NCI-H345 (cell line): ENCODE data around the gene KSR1.
"Not testable (repeated sequence)": the region's sequence is repeated elsewhere in the genome, so short reads cannot be mapped to it uniquely, and the experiment has no call there.

Source experiments
- DNase-seq: peaks from one replicate; lab custom pipeline; 2025; lab: John Stamatoyannopoulos, UW

Gene KSR1

DNA sequence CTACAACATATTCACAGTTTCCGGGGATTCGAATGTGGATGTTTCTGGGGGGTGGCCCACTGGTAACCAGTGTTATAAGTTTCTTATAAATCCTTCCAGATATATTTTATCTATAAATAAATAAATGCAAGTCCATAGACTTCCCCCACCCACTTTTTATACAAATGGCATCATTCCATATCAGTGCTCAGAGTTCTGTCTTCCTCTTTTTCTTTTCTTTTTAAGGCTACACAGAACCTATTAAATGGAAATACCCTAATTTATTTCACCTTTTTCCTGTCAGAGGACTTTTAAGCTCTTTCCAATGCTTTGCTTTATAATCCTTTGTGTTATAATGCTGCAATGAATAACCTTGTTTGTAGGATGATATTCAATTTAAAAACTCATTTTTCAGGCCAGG is 178.5 kb downstream of the KSR1 start:
- DNase-seq: no peak

DNA sequence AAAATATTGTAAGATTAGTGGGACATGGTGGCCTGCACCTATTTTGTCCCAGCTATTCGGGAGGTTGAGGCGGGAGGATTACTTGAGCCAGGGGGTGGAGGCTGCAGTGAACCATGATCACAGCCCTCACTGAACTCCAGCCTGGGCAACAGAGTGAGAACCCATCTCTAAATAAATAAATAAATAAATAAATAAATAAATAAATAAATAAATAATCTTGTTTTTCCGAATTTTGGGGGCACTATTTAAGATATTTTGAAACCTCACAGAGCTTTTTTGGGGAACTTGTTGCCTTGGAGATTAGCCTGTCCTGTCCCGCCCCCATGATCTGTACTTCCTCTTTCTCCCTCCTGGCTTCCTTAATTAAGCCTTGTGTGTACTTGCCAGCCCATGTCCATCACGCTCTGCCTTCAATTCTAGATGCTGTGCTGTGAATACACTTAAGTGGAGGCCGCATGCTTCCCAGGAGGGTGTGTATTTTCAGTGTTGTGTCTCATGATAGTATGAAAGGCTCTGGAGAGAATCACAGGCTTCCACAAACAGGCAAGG is 179.1 kb downstream of the KSR1 start:
- DNase-seq: no peak

DNA sequence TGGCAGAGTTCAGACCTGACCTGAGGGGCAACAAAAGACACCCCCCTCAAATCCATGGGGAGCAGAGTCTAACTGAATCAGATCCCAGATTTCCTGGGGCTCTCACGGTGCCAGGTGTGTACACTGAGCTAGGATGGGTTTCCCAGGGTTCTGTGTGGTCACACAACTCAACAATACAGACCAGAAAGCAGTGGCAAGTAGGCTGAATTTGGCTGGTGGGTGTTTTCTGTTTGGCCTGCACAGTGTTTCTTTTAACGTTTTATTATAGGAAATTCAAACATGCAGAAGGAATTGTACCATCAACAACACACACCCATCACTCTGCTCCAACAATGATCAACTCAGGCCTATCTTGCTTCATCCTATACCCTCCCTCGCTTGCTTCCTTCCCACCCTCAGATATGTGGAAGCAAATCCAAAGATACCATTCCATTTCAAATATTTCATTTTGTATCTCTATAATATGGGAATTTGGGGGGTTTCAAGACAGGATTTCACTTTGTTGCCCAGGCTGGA is 179.8 kb downstream of the KSR1 start:
- DNase-seq: not testable (repeated sequence)

DNA sequence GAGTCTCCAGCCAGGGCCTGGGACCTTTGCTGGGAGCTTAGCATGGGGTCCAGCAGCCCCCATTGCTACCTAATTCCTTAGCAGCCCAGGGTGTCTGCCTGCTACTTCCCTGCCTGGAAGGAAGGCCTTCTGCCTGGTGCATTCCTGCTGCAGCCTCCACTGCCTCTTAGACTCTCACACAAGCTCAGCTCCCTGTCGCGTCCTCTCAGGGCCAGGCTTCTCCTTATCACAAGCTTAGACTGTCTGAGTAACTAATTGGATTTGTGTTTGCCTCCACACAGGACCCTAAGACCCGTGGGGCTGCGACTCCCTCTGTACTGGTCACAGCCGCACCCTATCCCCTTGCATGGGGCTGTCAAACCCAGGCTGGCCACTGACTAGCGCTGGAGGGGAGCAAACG is 181.6 kb downstream of the KSR1 start:
- not testable (repeated sequence) for DNase-seq

DNA sequence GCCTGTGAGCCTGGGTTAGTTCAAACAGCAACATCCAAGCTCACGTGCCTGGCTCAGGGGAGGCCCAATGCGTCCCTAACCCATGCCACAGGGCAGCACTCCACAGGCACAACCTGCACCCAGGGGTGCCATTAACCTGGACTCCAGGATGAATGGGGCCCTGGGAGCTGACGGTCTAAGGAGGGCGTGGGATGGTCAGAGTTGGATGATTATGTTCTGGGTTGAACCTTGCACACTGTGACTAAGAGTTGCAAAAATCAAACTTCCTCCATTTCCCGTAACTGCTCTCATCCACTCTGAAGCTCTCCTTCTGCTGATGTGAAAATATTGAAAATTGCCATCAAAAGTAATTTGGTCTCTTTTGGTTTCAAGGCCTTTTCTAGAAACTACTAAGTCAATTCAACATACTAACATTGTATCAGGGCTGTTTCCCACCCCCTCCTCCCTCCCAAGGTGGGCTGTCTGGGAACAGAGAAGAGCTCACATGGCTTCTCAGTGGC is 182.2 kb downstream of the KSR1 start:
- not testable (repeated sequence) for DNase-seq

DNA sequence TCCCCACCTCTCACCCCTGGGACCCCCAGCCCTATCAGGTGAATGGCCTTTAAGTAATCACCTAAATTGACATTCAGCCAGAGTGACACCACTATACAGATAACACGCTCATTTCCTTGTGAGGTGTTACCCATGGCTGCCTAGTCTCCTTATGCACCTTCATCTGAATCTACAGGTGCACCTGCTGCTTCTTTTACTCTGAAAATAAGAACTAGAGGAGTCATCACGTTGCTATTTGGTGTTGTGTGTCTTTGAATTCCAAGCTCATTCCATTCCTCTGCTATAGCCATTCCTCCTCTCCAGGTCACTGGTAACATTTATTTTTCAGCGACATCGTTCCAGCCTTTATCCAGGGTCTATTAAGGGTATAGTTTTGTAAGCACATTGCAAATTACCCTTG is 184.5 kb downstream of the KSR1 start:
- DNase-seq: no peak

DNA sequence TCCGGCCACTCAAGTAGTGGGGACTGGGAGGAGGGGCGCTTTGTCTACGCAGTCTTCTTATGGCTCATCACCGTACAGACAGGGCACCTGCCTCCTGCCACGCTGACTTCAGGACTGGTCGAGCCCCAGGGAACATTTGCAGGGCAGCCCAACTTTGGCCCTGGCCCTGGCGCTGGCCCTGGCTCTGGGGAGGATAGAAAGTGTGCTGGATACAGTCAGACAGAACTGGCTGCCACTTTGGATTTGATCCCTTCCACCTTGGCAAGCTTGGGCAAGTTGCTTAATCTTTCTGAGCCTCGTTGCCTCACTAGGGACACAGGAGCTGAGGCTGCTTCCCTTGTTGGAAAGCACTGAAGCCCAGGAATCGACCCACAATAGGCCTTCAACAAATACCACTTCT is 188.3 kb downstream of the KSR1 start:
- DNase-seq: no peak

DNA sequence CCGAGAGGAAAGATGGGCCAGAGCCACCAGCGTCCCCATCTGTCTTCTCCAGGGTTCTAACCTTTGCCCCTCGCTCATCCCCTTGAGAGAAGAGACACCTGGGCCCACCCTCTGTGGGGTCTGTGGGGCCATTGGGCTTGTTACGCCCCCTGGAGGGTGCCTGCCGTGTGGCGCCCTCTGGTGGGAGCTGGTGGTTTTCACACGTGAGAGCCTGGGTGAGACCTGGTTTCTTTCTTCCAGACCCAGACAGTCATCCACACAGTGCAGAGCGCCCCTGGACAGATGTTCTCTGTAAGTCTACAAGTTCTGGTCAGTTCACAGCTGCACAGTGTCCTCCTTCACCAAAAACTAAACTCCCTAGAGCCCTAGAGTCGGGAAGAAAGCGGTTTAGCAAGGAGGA is 189.4 kb downstream of the KSR1 start:
- not testable (repeated sequence) for DNase-seq

DNA sequence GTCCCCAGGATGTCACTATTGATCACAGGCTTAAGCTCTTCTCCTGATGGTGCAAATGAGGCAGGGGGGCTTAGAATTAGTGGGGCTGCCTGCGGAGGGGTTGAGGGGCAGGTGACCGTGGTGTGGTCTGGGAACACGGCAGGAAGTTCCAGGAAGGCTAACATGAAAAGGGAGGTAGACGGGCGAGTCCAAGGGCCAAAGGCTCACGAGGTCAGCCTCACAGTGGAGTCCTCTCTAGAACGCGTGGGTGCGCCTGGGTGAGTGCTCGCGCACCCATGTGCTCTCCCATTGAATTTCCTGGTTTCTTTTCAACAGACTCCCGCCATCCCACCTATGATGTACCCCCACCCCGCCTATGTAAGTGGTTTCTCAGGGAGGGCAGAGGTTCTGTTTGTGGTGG is 190.0 kb downstream of the KSR1 start:
- DNase-seq: no peak

DNA sequence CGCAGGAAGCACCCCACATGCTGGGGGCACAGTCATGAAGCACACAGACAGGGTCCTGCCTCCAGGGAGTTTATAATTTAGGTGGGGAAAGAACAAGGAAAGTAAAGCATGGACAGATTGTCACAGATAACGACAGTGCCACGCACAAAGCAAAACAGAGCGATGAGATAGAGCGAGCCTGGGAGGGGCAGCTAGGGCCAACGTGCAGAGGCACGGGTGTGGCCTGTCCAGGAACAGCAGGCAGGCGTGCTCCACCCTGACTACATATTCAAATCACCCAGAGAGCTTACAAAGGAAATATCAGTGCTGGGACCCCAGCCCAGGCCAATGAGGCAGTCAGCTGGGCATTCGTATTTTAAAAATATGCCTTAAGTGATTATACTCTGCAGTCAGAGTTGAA is 191.5 kb downstream of the KSR1 start:
- no peak for DNase-seq

DNA sequence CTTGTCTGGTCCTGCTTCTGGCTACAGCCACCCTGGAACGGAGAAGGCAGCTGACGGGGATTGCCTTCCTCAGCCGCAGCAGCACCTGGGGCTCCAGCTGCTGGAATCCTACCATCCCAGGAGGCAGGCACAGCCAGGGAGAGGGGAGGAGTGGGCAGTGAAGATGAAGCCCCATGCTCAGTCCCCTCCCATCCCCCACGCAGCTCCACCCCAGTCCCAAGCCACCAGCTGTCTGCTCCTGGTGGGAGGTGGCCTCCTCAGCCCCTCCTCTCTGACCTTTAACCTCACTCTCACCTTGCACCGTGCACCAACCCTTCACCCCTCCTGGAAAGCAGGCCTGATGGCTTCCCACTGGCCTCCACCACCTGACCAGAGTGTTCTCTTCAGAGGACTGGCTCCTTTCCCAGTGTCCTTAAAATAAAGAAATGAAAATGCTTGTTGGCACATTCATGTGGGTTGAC is 192.9 kb downstream of the KSR1 start:
- not testable (repeated sequence) for DNase-seq

DNA sequence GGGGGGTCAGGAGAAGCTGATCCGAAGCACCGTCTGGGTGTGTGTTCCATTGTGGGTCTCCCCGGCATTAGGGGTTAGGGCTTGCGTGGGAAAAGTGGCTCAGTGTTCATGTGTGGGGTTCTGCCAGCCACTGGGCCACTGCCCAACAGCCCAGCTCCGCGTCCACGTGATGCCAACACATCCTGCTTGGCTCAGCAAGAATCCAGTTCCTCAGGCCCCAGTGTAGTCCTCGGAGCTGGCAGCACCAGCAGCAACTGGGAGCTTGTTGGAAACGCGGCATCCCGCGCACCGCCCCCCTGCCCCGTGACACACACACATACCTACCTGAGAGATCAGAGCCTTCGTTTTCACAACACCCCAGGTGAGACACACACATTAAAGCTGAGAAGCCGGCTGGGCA is 193.7 kb downstream of the KSR1 start:
- DNase-seq: no peak

DNA sequence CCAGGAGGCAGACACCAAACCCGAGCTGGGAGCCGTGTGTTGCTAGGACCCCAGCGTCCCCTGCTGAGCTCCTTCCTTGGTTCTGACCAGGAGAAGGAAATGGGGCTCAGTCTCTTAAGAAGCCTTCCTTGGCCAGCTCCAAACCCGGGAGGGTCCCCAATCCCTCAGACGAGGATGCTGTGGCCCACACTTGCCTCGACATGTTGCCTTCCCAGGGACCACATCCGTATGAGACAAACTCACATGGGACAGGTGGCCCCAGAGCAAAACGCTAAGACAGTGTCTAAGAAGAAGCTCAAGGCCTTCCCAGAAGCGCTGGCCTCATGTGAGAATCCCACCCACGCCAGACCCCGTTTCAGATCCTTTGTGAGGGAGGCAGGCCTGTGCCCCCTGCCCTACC is 194.6 kb downstream of the KSR1 start:
- DNase-seq: no peak

DNA sequence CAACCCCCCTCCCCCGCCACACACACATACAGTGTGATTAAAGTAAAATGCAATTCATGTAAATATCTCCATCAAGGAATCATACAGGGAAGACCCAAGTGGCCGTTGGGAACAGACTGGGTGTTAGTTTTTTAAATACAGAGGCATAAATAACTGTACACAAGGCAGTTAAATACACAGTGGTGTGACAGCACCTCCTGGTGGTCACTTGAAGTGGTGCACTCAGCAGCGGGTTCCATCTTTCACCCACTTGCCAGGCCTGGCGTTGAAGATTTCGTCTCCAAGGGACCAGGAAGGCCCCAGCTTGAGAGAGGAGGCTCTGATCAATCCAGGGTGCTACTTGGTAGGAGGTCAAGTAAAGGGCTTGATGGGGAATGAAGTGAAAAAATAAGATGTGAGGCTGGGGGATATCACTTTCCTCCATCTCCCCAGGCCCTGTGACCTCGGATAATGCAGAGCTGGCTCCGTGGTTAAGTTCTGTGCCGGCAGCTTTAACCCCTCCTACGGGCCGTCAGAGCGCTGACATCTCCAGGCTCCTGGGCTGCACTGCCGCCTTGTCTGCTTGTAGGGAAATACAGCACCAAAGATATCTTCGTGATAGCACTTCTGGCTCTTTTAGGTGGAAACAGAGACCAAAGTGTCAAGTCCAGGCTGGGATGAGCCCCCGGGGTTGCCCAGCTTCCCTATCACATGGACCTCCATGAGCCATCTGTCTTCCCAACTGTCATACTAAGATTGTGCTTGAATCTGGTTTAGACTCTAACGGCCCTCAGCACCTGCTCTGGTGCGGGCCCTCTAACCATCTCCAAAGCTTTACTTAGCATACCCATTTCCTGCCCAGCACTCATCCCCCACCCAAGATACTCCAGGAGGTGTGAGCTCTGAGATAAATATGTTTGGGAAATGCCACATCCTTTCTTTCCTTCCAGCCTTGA is 195.4 kb downstream of the KSR1 start:
- DNase-seq: peak; percentile 14

DNA sequence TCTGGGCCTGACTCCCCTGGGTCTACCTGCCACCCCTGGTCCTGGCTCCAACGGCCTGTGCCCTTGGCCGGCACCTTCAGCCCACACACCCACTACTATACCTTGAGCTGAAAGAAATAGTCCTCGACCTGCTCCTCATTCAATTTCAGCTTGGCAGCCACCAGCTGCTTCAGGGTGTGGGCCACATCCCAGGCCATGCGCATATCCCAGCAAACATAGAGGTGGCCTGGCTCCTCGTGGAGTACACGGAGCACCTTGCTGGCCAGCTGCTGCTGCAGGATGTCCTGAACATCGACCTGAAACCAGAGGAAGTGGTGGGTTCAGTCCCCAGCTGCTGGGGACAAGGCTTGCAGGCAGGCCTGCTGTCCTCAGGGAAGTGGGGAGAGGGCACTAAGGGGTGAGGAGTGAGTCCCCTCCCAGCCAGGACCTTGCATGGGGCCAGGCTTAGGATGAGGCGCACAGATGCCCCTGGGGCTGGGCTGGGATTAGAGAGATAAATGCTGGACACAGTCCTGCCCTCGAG is 197.3 kb downstream of the KSR1 start:
- DNase-seq: not testable (repeated sequence)

DNA sequence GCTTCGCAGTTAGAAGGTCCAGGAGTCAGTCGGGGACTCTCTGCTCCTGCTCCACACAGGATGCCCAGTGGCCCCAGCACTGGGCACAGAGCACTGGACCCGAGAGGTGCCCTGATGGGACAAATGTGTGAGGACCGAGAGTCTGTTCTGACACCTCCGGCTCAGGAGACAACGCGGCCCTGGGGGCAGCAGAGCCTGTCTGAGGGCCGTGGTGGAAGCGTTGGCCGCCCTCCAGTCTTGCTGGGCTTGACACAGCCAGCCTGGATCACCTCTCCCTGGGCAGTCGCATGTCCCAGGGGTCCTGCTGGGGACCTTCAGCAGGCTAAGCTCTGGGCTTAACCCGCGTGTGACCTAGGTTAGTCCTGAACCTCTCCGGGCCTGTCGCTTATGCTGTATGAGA is 197.9 kb downstream of the KSR1 start:
- DNase-seq: no peak

DNA sequence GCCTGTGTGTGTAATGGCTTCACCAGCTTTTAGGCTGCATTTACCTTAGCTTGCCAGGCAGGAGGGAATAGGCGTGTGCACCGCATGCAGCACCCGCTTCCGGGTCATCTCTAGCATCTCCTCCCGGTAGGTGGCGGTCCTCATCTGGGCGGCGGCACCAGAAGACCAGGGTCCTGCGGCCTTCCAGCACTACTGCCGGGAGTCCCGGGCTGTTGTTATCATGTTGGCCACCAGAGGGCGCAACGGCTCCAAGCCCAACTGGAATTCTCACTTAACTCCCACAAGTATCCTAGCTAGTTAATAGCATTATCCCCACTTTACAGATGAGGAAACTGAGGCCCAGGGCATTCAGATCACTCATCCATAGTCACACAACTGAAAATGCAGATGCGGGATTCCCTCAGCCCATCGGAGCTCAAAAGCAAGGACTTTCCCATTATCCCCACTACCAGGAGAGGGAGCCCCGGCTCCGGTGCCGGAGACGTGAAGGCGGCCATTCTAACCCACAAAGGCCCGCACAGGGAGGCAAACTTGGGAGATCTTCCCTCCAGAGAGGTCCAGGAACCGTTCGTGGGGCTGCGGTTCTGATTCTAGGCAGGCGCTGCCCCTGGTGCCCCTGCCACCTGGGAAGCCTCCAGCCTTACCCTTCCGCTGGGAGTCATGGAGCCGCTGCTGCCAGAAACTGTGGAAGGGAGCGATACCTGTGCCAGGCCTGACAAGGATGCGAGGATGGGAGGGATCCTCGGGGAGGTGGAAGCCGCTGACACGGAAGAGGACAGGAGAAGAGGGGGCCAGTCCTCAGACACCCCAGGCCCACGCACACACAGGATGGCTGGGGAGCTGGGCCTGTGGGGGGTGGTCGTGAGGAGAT is 198.6 kb downstream of the KSR1 start:
- peak; percentile 64 for DNase-seq

DNA sequence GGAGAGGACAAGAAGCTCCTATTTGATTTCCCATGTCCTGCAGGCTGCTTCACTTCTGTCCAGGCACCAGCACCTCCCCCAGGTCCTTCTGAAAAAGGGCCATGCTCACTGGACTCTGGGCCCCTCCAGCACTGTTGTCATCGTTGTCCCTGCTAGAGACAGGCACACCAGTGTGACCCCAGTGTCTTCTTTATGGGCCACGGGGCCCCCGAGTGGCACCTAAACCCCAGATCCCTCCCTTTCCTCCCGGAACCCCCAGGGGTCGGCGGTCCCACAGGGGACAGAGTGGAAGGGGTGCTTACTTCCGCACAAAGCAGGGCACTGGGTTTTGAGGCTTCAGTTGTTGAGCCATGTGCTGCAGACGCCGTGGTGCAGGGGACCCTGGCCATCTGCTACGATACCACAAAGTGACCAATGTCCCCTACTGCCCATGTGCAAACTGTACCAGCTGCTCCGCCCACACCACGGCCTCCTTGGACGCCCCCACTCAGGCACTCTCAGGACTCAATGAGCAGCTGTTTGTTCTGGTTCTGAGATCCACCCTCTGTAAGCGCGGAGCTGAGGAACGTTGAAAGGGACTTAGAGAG is 199.4 kb downstream of the KSR1 start:
- DNase-seq: not testable (repeated sequence)

DNA sequence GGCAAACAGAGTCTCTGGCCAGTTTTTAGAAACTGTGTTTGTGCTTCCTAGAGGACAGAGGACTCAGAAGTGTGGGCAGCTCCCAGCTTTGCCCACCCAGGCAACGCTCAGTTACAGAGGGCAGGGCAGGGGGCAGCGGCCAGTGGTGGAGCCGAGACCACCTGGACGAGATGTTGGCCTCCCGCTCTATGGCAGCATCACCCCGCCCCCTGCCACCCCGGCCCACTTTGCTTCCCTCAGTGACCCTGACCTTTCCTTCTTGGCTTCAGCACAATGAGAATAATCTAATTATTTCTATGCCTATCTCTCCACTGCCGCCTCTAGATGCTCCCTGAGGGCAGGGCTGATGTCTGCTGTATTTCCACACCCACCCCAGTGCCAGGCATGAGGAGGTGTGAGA is 200.4 kb downstream of the KSR1 start:
- not testable (repeated sequence) for DNase-seq

DNA sequence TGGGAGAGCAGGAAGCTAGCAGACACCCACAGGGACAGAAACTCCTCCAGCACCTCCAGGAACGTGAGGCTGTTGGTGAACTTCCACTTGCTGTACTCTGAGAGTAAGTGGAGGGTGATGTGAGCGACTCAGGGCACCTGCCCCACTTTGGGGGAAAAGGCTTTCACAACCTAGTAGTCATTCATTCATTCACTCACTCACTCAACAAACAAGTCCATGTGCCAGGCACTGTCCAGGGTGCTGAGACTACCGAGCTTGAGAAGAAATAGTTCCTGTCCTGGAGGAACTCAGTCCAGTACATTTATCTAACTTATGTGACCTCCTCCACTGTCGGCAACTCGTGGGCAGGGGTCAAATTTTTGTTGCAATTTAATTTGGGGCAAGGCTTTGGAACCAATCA is 201.4 kb downstream of the KSR1 start:
- DNase-seq: no peak

DNA sequence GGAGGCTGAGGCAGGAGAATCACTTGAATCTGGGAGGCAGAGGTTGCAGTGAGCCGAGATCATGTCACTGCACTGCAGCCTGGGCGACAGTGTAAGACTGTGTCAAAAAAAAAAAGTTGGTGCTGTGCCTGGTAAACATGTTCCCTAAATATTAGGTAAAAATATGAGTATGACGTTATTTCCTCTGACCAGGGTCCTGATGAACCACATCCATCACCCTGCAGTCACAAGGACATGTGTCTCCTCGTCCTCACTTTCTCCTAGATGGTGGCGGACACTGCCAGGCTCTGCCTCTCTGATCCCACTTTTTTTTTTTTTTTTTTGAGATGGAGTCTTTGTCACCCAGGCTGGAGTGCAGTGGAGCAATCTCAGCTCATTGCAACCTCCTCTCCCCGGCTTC is 203.4 kb downstream of the KSR1 start:
- DNase-seq: no peak
